ENCODE measurements around the gene LPCAT3.
"Not testable (repeated sequence)": the region's sequence is repeated elsewhere in the genome, so short reads cannot be mapped to it uniquely, and the experiment has no call there.

LPCAT3 gene

DNA sequence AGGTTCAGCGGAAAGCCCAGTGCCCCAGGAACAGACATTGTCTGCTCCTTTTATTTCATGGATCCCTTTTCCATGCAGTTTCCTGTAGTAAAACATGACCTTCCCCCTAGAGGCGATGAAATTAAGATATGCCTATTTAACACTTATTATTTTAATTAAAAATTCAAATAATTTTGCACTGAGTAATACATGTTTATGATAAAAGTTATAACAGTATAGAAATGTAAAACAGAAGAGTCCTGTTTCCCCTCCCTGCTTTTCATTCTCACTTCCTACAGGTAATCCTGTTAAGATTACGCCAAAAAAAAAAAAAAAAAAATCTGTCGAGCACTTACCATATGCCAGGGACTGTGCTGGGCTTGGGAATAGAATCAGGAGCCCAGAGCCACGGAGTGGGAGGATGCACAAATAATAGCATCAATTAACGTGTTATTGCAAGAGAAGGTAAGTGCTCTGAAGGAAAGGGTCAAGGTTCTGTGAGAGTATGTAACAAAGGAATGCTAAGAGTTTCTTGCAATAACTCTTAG lies 830 bp upstream of the LPCAT3 start:
- H3K27me3 ChIP-seq (ENCODE audit: low read depth), result no peaks in the 10 kb centered on the region
- no peaks in the 10 kb centered on the region for H3K9me3 ChIP-seq
- peak; percentile 15 to 37 for DNase-seq (ENCODE audit: low spot score in 2 of 2)
- H3K4me3 ChIP-seq, result peak overlapping the region; percentile 90
- H3K36me3 ChIP-seq (replicated peaks), result no peaks in the 10 kb centered on the region
- in situ Hi-C loops (cut with MboI; ENCODE audit: low sequenced_read_pairs), result no loop called here
- H3K4me1 ChIP-seq, result peaks cover 18% of the 10 kb centered on the region

DNA sequence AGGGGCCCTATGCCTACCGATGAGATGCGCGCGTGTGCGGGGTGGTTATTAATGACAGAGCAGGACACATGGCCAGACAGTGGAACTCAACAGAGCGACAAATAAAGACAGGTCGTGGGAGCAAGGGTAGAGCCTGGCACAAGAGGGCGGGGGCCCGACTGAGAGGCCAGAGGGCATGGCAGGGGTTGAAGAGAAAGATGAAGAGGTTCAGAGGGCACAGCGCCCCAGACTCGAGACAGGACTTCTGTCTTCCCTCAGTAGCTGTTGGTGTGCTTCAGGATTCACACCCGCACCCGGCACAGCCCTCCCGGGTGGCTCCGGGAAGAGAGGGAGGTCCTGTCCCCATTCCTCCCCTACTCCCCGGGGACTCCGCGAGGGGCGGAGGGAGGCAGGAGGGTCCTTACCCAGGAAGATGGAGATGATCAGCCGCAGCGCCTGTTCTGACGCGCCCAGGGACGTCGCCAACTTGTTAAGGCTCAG lies 366 bp downstream of the LPCAT3 start:
- Histone ChIP-seq H3K9me3 (no peaks in the 10 kb centered on the region), H3K4me1 (peaks cover 18% of the 10 kb centered on the region), H3K4me3 (peak overlapping the region; percentile 90), H3K27me3 (ENCODE audit: low read depth) (no peaks in the 10 kb centered on the region), H3K36me3 (replicated peaks) (no peaks in the 10 kb centered on the region)
- DNase-seq (ENCODE audit: low spot score in 2 of 2), result peak; percentile 59 to 85
- in situ Hi-C loops (cut with MboI; ENCODE audit: low sequenced_read_pairs), result no loop called here

DNA sequence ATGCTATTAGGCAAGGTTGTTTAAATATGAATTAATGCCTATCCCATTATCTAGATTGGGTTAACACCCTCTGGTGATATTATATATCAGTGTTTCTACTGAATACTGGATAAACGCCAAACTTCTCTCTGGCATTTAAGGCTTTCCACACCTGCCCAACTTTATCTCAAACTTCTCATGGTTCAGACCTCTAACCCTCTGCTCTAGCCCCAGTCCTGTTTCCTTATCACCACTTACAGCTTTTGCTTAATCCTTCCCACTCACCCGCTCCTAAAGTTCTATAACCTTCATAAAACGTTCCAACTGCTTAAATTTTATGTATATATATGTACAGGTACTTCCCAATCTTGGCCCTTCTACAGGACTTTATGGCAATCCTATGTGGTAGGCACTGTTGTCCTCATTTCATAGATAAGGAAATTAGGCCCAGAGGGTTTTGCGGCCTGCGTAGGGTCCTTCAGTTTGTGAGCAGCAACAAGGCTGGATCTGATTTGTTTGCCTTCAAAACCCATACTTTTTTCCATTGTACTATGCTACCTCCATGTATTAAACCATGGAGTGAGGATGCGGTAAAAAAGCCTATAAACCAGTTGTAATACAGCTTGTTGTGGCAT lies 1.2 kb downstream of the LPCAT3 start:
- in situ Hi-C loops (cut with MboI; ENCODE audit: low sequenced_read_pairs), result no loop called here
- no peak for DNase-seq (ENCODE audit: low spot score in 2 of 2)
- Histone ChIP-seq H3K9me3 (no peaks in the 10 kb centered on the region), H3K27me3 (ENCODE audit: low read depth) (no peaks in the 10 kb centered on the region), H3K36me3 (replicated peaks) (no peaks in the 10 kb centered on the region), H3K4me3 (peak overlapping the region; percentile 90), H3K4me1 (peaks cover 18% of the 10 kb centered on the region)

DNA sequence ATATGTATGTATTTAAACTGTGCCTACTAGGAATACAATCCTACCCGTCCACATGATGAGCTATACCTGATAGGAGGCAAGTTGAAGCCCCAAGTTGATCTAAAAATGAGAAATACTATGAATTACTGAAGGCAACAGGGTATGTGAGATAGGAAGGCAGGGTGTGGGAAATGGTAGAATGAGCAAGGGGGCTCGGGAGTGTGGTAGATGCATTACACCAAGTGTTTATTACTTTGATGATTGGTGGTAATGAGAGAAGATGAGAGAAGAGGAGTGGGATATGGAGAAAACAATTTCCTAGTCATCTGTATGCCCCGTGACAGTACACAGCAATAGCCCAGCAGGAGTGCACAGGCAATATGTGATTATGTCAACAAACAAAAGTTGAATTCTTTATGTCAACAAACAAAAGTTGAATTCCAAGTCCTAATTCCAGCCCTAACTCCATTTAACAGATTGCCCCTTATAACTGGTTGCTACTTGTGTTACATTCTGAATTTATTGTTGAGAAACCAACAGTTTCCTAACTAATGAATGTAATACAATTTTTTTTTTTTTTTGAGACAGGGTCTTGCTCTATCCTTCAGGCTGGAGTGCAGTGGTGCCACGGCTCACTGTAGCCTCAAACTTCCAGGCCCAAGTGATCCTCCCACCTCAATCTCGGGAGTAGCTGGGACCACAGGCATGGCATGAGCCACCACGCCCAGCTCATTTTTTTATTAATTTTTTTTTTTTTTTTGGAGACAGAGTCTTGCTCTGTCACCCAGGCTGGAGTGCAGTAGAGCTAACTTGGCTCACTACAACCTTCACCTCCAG lies 2.5 kb downstream of the LPCAT3 start:
- no peaks in the 10 kb centered on the region for H3K9me3 ChIP-seq
- H3K36me3 ChIP-seq (replicated peaks), result no peaks in the 10 kb centered on the region
- no peak for DNase-seq (ENCODE audit: low spot score in 2 of 2)
- in situ Hi-C loops (cut with MboI; ENCODE audit: low sequenced_read_pairs), result no loop called here
- H3K4me1 ChIP-seq, result peaks cover 18% of the 10 kb centered on the region
- H3K4me3 ChIP-seq, result no peak overlapping the region
- no peaks in the 10 kb centered on the region for H3K27me3 ChIP-seq (ENCODE audit: low read depth)

DNA sequence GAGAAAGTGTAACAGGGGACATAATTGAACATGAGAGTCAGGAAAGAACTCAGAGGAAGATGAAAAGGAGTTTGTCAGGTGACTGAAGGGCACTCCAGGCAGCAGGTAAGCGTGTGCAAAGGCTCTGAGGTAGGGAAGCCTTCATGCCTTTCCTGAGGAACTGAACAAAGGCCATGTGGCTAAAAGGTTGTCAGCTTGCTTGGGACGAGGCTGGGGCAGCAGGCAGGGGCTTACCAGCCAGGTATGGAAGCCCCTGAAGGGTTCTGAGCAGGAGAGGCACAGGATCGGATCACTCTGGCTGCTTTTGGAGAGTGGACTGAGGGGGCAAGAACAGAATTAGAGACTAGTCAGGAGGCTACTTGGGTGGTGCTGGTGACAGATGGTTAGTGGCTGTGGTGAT lies 5.2 kb downstream of the LPCAT3 start:
- Histone ChIP-seq H3K4me3 (no peak overlapping the region), H3K36me3 (replicated peaks) (peaks cover 4% of the 10 kb centered on the region; the same call in 1 of the 2 replicates), H3K4me1 (peaks cover 9% of the 10 kb centered on the region), H3K27me3 (ENCODE audit: low read depth) (no peaks in the 10 kb centered on the region), H3K9me3 (no peaks in the 10 kb centered on the region)
- in situ Hi-C loops (cut with MboI; ENCODE audit: low sequenced_read_pairs), result no loop called here
- DNase-seq (ENCODE audit: low spot score in 2 of 2), result no peak

DNA sequence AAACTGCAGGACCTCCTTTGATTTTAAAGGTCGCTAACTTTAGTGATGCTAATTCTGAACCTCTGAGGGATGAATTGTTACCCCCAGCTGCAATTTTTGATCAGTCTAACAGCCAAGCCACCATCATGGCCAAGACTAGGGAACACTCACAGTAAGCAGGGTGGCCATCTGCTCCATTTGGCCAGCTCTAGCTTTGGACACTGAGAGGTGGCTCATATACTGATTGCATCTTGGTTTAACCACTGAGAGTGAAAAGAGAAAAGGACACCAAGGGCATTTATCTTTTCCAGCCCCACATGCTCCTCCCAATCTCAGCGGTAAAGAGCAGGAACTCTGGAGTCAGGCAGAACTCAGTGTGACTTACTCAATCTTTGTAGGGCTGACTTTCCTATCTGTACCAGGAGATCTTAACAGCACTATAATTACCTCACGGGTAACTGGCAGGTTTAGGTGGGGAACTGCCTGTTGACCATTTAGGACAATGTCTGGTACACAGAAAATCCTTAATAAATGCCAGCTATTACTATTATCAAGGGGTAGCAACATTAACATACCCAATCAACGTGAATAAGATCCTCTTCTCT lies 6.2 kb downstream of the LPCAT3 start:
- no peak for DNase-seq (ENCODE audit: low spot score in 2 of 2)
- no peaks in the 10 kb centered on the region for H3K9me3 ChIP-seq
- in situ Hi-C loops (cut with MboI; ENCODE audit: low sequenced_read_pairs), result no loop called here
- no peak overlapping the region for H3K4me3 ChIP-seq
- peaks cover 4% of the 10 kb centered on the region; the same call in 1 of the 2 replicates for H3K36me3 ChIP-seq (replicated peaks)
- H3K27me3 ChIP-seq (ENCODE audit: low read depth), result no peaks in the 10 kb centered on the region
- H3K4me1 ChIP-seq, result peaks cover 6% of the 10 kb centered on the region

DNA sequence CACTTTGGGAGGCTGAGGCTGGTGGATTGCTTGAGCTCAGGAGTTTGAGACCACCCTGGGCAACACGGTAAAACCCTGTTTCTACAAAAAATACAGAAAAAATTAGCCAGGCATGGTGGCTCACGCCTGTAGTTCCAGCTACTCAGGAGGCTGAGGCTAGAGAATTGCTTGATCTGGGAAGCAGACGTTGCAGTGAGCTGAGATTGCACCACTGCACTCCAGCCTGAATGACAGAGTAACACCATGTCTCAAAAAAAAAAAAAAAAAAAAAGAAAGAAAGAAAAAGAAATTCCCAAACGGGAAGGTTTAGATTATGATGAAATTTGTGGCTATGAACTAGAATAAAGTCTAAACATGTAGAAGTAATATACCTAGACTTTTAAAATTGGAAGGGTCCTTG lies 6.9 kb downstream of the LPCAT3 start:
- H3K36me3 ChIP-seq (replicated peaks); in situ Hi-C loops (cut with MboI; ENCODE audit: low sequenced_read_pairs); H3K27me3 ChIP-seq (ENCODE audit: low read depth): not testable (repeated sequence)

DNA sequence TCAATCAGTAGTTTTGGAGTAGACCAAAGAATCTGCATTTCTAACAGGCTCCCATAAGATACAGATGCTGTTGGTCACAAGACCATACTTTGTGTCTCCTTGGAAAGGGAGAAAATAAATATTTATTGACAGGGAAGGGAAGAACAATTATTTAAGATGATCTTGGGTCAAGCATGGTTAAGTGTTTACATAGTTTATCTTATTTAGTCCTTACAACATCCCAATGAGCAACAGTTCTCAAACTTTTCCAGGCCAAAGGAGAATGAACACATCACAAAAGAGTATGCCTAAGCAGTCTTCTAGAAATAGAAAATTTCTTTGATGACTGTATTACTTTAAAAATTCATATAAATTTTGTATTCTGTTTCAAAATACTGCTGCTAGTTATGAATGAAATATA lies 8.8 kb downstream of the LPCAT3 start:
- peaks cover 7% of the 10 kb centered on the region; the same call in 1 of the 2 replicates for H3K36me3 ChIP-seq (replicated peaks)
- DNase-seq (ENCODE audit: low spot score in 2 of 2), result no peak
- no peaks in the 10 kb centered on the region for H3K27me3 ChIP-seq (ENCODE audit: low read depth)
- no peaks in the 10 kb centered on the region for H3K4me1 ChIP-seq
- H3K9me3 ChIP-seq, result no peaks in the 10 kb centered on the region
- in situ Hi-C loops (cut with MboI; ENCODE audit: low sequenced_read_pairs), result no loop called here
- no peak overlapping the region for H3K4me3 ChIP-seq

More for the DNA sequence above, 6.9 kb downstream of the LPCAT3 start:
- not testable (repeated sequence) for H3K4me1 ChIP-seq; H3K4me3 ChIP-seq; H3K9me3 ChIP-seq; DNase-seq (ENCODE audit: low spot score in 2 of 2)

DNA sequence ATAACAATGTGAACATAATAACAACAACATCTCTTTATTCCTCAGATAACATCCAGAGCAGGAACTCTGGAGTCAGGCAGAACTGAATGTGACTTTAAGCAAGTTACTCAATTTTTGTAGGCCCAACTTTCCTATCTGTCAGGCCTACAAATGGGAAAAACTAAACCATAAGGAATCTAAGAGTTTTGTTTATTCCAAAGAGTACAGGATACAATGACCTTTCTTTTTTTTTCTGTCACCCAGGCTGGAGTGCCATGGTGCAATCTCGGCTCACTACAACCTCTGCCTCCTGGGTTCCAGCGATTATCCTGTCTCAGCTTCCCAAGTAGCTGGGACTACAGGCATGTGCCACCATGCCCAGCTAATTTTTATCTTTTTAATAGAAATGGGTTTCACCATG lies 9.4 kb downstream of the LPCAT3 start:
- Histone ChIP-seq H3K36me3 (replicated peaks) (peaks cover 7% of the 10 kb centered on the region; the same call in 1 of the 2 replicates), H3K9me3 (no peaks in the 10 kb centered on the region), H3K4me3 (no peak overlapping the region), H3K4me1 (no peaks in the 10 kb centered on the region), H3K27me3 (ENCODE audit: low read depth) (no peaks in the 10 kb centered on the region)
- DNase-seq (ENCODE audit: low spot score in 2 of 2), result no peak
- in situ Hi-C loops (cut with MboI; ENCODE audit: low sequenced_read_pairs), result no loop called here

DNA sequence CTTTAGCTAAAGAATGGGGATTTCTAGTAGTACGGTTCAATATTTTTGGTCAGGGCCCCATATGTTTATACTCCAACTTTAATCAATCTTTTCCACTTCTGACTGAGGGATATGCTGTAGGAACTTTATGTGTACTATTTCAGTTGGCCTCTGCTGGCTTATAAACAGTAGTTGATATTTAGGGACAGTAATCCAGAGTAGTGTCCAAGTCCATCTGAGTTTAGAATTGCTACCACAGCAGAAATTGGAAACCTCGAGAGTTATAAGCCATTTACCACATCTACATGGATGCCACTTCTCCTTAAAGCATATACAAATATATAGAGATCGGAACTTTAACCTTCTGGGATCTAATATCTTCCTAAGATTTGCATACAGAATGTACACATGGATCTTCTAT lies 11.6 kb downstream of the LPCAT3 start:
- Histone ChIP-seq H3K36me3 (replicated peaks) (peaks cover 7% of the 10 kb centered on the region; the same call in 1 of the 2 replicates), H3K27me3 (ENCODE audit: low read depth) (no peaks in the 10 kb centered on the region), H3K9me3 (no peaks in the 10 kb centered on the region), H3K4me3 (no peak overlapping the region), H3K4me1 (no peaks in the 10 kb centered on the region)
- in situ Hi-C loops (cut with MboI; ENCODE audit: low sequenced_read_pairs), result no loop called here
- no peak for DNase-seq (ENCODE audit: low spot score in 2 of 2)

DNA sequence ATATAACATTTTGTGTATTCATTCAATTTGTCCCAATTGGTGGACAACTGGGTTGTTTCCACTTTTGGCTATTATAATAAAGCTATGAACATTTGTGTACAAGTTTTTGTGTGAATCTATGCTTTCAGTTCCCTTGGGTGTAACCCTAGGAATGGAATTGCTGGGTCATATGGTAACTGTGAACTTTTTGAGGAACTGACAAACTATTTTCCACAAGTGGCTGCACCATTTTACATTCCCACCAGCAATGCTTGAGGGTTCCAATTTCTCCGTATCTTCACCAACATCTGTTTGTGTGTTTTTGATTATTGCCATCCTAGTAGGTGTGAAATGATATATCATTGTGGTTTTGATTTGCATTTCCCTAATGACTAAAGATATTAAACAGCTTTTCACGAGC lies 13.0 kb downstream of the LPCAT3 start:
- no peak overlapping the region for H3K4me3 ChIP-seq
- H3K27me3 ChIP-seq (ENCODE audit: low read depth), result no peaks in the 10 kb centered on the region
- in situ Hi-C loops (cut with MboI; ENCODE audit: low sequenced_read_pairs), result no loop called here
- H3K9me3 ChIP-seq, result no peaks in the 10 kb centered on the region
- DNase-seq (ENCODE audit: low spot score in 2 of 2), result no peak
- no peaks in the 10 kb centered on the region for H3K4me1 ChIP-seq
- H3K36me3 ChIP-seq (replicated peaks), result peaks cover 7% of the 10 kb centered on the region; the same call in 1 of the 2 replicates

DNA sequence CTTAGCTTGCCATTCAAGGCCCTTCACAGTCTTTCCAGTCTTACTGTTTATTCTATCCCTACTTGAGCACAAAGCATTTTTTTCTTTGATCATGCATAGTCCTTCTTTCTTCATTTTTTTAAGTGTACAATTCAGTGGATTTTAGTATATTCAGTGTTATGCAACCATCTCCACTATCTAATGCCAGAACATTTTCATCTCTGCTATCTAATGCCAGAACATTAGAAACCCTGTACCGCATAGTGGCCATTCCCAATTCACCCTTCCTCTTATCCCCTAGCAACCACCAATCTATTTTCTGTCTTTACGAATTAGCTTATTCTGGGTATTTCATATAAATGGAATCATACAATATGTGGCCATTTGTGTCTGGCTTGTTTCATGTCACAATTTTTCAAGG lies 13.4 kb downstream of the LPCAT3 start:
- peaks cover 7% of the 10 kb centered on the region; the same call in 1 of the 2 replicates for H3K36me3 ChIP-seq (replicated peaks)
- in situ Hi-C loops (cut with MboI; ENCODE audit: low sequenced_read_pairs), result no loop called here
- H3K4me3 ChIP-seq, result no peak overlapping the region
- H3K27me3 ChIP-seq (ENCODE audit: low read depth), result no peaks in the 10 kb centered on the region
- H3K4me1 ChIP-seq, result no peaks in the 10 kb centered on the region
- no peaks in the 10 kb centered on the region for H3K9me3 ChIP-seq
- no peak for DNase-seq (ENCODE audit: low spot score in 2 of 2)

DNA sequence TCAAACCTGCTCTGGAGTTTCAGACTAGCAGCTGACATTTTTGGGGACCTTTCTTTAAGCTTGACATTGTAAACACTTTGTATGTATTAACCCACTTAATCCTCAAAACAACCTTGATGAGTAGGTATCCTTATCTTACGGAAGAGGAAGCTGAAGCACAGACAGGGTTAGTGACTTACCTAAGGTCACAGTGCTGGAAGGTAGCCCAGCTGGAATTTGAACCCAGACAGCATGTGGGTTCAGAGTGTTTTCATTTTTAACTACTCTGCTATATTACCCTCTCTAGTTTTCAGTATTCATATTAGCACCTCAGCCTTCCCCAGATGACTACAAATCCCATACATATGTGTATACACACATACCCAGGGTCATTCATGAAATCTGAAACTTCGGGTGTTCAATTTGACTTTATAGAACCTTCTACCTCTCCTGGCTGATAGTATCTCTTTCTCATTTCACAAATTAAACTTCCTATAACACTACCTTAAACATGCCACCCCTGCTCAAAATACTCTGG lies 13.9 kb downstream of the LPCAT3 start:
- Histone ChIP-seq H3K4me3 (no peak overlapping the region), H3K9me3 (no peaks in the 10 kb centered on the region), H3K27me3 (ENCODE audit: low read depth) (no peaks in the 10 kb centered on the region), H3K4me1 (no peaks in the 10 kb centered on the region), H3K36me3 (replicated peaks) (peaks cover 7% of the 10 kb centered on the region; the same call in 1 of the 2 replicates)
- in situ Hi-C loops (cut with MboI; ENCODE audit: low sequenced_read_pairs), result no loop called here
- no peak for DNase-seq (ENCODE audit: low spot score in 2 of 2)
